Adipocyte (in vitro differentiated cells): ENCODE measurements around the gene ETV7.
"Not testable (repeated sequence)": the region's sequence is repeated elsewhere in the genome, so short reads cannot be mapped to it uniquely, and the experiment has no call there.

Experiments used
- DNase-seq: peaks from one replicate; pipeline ENCODE4 v3.0.0-alpha.2; 2015; ENCODE audit warnings: low read depth
- H3K27me3 ChIP-seq: replicated peaks from 2 replicates; pipeline ENCODE4 v1.7.0; 2013; ENCODE audit warnings: mild to moderate bottlenecking, low read length, moderate library complexity; ENCODE audit not compliant: control insufficient read depth, insufficient read depth
- H3K36me3 ChIP-seq: 2 replicates; pipeline ENCODE4 v1.7.0; 2013; ENCODE audit warnings: low read length, mild to moderate bottlenecking, moderate library complexity; ENCODE audit not compliant: control insufficient read depth, insufficient read depth, severe bottlenecking
- H3K4me1 ChIP-seq: 2 replicates; pipeline ENCODE4 v1.7.0; 2013; ENCODE audit warnings: mild to moderate bottlenecking, low read length, moderate library complexity; ENCODE audit not compliant: control insufficient read depth, insufficient read depth
- H3K4me3 ChIP-seq: 2 replicates; pipeline ENCODE4 v1.7.0; 2013; ENCODE audit warnings: mild to moderate bottlenecking, low read length, moderate library complexity
- H3K9ac ChIP-seq: 2 replicates; pipeline ENCODE4 v1.7.0; 2013; ENCODE audit warnings: mild to moderate bottlenecking, low read length, moderate library complexity
- H3K9me3 ChIP-seq: 2 replicates; pipeline ENCODE4 v1.7.0; 2013; ENCODE audit warnings: mild to moderate bottlenecking, low read length, moderate library complexity; ENCODE audit not compliant: control insufficient read depth

Gene ETV7

DNA sequence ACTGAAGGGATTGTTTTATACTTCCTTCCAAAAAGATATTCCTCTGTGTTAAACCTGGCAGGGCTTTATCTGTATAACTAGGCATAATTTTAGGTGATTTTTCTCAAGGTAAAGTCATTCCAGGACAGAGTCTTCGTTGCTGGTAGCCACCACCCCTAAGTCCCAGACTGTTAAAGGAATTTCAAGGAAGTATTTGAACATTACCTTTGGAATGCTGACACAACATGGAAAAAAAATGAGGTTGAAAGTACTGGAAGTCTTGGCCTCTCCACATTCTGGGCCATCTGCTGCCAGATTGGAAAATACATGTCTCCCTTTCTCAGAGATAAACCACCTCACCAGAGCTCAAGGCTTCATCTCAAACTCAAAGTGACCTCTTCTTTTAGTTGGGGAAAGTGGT, 27.0 kb upstream of the ETV7 start:
- no peak for DNase-seq
- H3K36me3 ChIP-seq: no peaks in the 10 kb centered on the region
- no peak overlapping the region for H3K4me3 ChIP-seq
- H3K9me3 ChIP-seq: peaks cover 3% of the 10 kb centered on the region
- peaks cover 18% of the 10 kb centered on the region for H3K4me1 ChIP-seq
- H3K9ac ChIP-seq: no peak overlapping the region
- no peaks in the 10 kb centered on the region for H3K27me3 ChIP-seq

DNA sequence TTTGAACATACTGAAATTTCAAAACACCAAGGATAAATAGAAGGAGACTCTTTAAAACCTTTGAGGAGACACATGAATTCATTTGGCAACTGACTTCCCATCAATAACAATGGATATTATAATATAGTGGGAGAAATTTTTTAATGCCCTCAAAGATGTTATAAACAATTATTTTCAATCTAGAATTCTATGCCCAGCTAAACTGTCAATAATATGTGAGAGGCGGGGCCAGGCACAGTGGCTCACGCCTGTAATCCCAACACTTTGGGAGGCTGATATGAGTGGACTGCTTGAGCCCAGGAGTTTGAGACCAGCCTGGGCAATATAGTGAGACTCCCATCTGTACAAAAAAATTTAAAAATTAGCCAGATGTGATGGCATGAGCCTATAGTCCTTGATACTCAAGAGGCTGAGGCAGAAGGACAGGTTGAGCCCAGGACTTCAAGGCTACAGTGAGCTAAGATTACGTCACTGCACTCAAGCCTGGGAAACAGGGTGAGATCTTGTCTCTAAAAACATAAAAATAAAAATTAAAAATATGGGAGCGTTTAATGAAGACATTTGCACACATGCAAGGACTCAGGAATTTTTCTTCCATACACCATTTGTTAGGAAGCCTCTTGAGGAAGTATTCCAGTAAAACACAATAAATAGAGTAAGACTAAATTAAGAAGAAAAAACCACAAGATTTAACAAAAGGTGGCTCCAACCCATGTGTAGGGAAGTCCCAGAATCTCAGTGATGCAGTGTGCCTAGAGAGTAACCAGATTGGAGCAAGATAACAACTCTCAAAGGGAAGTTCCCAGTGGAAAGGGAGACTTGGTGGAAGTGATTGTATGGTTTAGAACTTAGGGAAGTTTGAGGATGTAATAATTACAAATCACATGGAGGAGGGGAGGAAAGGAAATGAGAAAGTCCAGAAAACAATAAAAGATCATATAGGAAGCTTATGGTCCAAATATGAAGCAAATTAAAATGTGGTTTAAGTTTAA, 26.3 kb upstream of the ETV7 start:
- Histone ChIP-seq H3K27me3 (peaks cover 4% of the 10 kb centered on the region), H3K9me3 (peaks cover 3% of the 10 kb centered on the region), H3K4me3 (no peak overlapping the region), H3K36me3 (no peaks in the 10 kb centered on the region), H3K4me1 (peaks cover 11% of the 10 kb centered on the region), H3K9ac (no peak overlapping the region)
- DNase-seq: no peak

DNA sequence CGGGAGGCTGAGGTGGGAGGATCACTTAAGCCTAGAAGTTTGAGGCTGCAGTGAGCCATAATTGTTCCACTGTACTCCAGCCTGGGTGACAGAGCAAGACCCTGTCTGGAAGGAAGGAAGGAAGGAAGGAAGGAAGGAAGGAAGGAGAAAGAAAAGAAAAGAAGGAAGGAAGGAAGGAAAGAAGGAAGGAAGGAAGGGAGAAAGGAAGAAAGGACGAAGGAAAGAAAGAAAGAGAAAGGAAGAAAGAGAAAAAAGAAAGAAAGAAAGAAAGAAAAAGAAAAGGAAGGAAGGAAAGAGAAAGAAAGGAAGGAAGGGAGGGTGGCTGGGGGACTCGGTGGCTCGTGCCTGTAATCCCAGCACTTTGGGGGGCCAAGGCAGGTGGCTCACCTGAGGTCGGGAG, 22.2 kb upstream of the ETV7 start:
- not testable (repeated sequence) for H3K36me3 ChIP-seq, H3K4me3 ChIP-seq, DNase-seq, H3K9ac ChIP-seq, H3K9me3 ChIP-seq, H3K27me3 ChIP-seq, H3K4me1 ChIP-seq

GRCh38 chr6:36404164-36404563, 16.7 kb upstream of the ETV7 start:
- DNase-seq: no peak
- no peaks in the 10 kb centered on the region for H3K36me3 ChIP-seq
- H3K9ac ChIP-seq: no peak overlapping the region
- peaks cover 2% of the 10 kb centered on the region for H3K27me3 ChIP-seq
- H3K9me3 ChIP-seq: no peaks in the 10 kb centered on the region
- H3K4me1 ChIP-seq: no peaks in the 10 kb centered on the region
- no peak overlapping the region for H3K4me3 ChIP-seq

DNA sequence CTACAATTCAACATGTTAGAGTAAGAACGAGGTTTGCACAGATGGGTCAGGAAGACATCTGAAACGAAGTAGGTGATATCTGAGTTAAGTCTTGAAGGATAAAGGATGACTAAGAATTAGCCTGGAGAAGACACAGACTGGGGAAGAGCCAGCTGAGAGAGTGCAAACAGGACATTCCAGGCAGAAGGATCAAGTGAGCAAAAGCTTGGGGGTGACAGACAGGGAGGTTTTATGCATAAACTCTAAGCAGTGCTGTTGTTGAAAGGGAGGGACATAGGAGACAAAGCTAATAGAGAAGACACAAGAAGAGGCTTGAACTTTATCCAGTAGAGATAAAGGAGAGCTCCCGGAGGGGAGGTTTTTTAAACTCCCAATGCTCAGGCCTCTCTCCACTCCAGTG, 15.0 kb upstream of the ETV7 start:
- no peak for DNase-seq
- H3K27me3 ChIP-seq: no peaks in the 10 kb centered on the region
- H3K4me1 ChIP-seq: no peaks in the 10 kb centered on the region
- H3K9me3 ChIP-seq: peaks cover 10% of the 10 kb centered on the region
- no peak overlapping the region for H3K4me3 ChIP-seq
- H3K36me3 ChIP-seq: no peaks in the 10 kb centered on the region
- H3K9ac ChIP-seq: no peak overlapping the region

DNA sequence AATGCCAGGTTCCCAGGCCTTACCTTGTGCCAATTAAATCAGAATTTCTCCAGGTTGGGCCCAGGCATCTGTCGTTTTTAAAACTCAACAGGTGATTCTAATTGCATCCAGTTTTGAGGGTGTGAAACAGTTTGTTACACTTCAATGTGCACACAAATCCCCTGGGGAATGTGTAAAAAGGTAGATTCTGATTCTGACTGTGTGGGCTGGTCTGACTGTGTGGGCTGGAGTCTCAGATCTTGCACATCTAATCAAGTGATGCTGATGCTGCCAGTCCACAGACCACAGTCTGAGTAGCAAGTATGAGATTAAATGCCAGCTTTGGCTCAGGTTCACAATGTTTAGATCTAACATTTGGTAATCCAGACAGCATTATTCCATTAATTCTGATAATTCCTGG, 12.5 kb upstream of the ETV7 start:
- no peaks in the 10 kb centered on the region for H3K4me1 ChIP-seq
- no peak overlapping the region for H3K9ac ChIP-seq
- no peaks in the 10 kb centered on the region for H3K36me3 ChIP-seq
- DNase-seq: no peak
- H3K9me3 ChIP-seq: peaks cover 10% of the 10 kb centered on the region
- H3K4me3 ChIP-seq: no peak overlapping the region
- no peaks in the 10 kb centered on the region for H3K27me3 ChIP-seq

GRCh38 chr6:36392621-36393020, 5.2 kb upstream of the ETV7 start:
- DNase-seq: no peak
- no peak overlapping the region for H3K9ac ChIP-seq
- H3K27me3 ChIP-seq: no peaks in the 10 kb centered on the region
- H3K4me3 ChIP-seq: no peak overlapping the region
- no peaks in the 10 kb centered on the region for H3K4me1 ChIP-seq
- H3K36me3 ChIP-seq: no peaks in the 10 kb centered on the region
- no peaks in the 10 kb centered on the region for H3K9me3 ChIP-seq

DNA sequence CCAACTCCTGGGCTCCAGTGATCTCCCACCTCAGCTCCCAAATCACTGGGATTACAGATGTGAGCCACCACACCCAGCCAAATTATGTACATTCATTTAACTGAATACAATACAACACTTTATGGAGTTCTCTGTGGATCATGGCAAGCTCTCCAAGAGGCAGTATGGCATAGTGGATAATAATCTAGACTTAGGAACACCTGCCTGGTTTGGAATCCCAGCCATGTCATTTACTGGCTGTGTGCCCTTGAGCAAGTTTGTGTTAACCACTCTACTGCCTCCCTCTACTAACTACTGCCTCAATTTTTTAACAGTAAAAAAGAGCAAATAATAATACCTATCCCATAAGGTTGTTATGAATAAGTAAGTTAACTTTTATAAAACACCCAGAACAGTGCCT, 1.9 kb upstream of the ETV7 start:
- no peak for DNase-seq
- peaks cover 8% of the 10 kb centered on the region for H3K4me1 ChIP-seq
- no peak overlapping the region for H3K9ac ChIP-seq
- H3K36me3 ChIP-seq: no peaks in the 10 kb centered on the region
- H3K4me3 ChIP-seq: no peak overlapping the region
- no peaks in the 10 kb centered on the region for H3K9me3 ChIP-seq
- no peaks in the 10 kb centered on the region for H3K27me3 ChIP-seq

GRCh38 chr6:36386495-36387439, 702 bp downstream of the ETV7 start:
- Histone ChIP-seq H3K4me1 (peaks cover 8% of the 10 kb centered on the region), H3K9me3 (no peaks in the 10 kb centered on the region), H3K36me3 (no peaks in the 10 kb centered on the region), H3K9ac (peak overlapping the region; percentile 82), H3K27me3 (no peaks in the 10 kb centered on the region), H3K4me3 (peak overlapping the region; percentile 85)
- DNase-seq: peak; percentile 71

GRCh38 chr6:36384095-36384494, 3.4 kb downstream of the ETV7 start:
- DNase-seq: no peak
- Histone ChIP-seq H3K36me3 (no peaks in the 10 kb centered on the region), H3K4me3 (no peak overlapping the region), H3K9me3 (no peaks in the 10 kb centered on the region), H3K4me1 (peaks cover 8% of the 10 kb centered on the region), H3K9ac (no peak overlapping the region), H3K27me3 (no peaks in the 10 kb centered on the region)

DNA sequence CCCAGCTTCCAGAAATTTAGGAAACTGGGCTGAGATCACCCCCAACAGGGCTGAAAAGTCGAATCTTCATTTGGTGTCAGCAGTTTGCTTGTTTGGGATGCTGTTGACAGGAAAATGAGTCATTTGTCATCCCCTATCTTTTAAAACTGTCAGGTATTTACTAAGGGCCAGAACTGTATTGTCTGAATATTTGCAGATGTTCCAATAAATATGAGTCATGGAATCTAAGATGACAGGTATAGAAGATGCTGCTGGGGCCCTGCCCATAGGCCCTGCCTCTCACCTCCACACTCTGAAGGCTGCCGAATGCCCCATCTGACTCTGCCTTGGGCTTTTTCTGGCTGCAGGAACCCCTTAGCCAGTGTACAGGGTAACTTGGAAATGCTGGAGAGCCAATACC, 3.9 kb downstream of the ETV7 start:
- Histone ChIP-seq H3K9ac (no peak overlapping the region), H3K36me3 (no peaks in the 10 kb centered on the region), H3K4me1 (peaks cover 8% of the 10 kb centered on the region), H3K27me3 (no peaks in the 10 kb centered on the region), H3K4me3 (no peak overlapping the region), H3K9me3 (no peaks in the 10 kb centered on the region)
- no peak for DNase-seq
